Measurements from ENCODE around the gene PROM2. TPM values are rescaled to one million over a fixed set of nuclear protein-coding genes. Genes with fewer than 3 reads are reported as not detected.

The PROM2 gene
- total RNA-seq, 3 donors from 2014 or later, result 24.4 to 44.0 (median 35.8) TPM

DNA sequence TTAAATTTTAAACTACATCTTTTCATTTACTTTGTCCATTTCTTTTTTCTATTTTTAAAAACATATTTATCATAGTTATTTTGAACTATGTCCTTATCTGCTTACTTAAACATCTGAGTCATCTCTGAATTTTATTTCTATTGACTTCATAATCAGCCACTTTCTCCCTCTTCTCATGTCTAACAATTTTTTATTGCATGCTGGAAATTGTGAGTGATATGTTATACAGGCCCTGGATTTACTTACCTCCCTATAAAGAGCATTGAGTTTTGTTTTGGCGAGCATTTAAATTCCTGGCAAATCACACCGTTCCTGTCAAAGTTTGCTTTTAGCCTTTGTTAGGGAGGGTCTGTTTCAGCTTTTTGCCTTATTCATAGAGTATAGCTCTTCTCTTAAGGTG is 62.2 kb downstream of the PROM2 start:
- DNase-seq (no peak), ATAC-seq (no peak)
- no peaks in the 10 kb centered on the region for H3K9me3 ChIP-seq
- H3K4me3 ChIP-seq, result no peak overlapping the region
- intact Hi-C loops (cut with DNase I, micrococcal nuclease), result no loop called here
- H3K36me3 ChIP-seq (ENCODE audit: low read depth), result no peaks in the 10 kb centered on the region
- TF ChIP-seq, protein P1, sequence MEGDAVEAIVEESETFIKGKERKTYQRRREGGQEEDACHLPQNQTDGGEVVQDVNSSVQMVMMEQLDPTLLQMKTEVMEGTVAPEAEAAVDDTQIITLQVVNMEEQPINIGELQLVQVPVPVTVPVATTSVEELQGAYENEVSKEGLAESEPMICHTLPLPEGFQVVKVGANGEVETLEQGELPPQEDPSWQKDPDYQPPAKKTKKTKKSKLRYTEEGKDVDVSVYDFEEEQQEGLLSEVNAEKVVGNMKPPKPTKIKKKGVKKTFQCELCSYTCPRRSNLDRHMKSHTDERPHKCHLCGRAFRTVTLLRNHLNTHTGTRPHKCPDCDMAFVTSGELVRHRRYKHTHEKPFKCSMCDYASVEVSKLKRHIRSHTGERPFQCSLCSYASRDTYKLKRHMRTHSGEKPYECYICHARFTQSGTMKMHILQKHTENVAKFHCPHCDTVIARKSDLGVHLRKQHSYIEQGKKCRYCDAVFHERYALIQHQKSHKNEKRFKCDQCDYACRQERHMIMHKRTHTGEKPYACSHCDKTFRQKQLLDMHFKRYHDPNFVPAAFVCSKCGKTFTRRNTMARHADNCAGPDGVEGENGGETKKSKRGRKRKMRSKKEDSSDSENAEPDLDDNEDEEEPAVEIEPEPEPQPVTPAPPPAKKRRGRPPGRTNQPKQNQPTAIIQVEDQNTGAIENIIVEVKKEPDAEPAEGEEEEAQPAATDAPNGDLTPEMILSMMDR (IDR thresholded peaks at IDR 0.05), result no peak
- H3K4me1 ChIP-seq (ENCODE audit: low read depth), result no peaks in the 10 kb centered on the region

DNA sequence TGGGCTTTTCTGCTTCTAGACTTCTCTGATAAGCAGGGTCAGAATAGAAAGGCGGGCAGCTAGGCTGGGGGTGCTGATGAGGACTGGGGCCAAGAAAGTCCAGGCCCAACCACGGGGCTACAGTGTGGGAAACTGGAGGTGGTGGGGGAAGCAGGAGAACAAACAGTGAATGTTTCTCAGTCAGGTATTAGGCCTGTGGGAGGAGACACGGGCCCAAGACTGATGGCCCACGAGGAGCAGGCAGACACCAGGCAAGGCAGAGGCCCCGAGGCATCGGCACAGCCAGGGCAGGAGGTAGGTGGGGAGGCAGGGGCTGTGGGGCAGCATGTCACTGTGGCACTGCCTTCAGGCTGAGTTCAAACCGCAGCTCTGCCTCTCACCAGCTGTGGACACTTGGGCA is 63.6 kb downstream of the PROM2 start:
- no peaks in the 10 kb centered on the region for H3K36me3 ChIP-seq (ENCODE audit: low read depth)

More for the DNA sequence above, 63.6 kb downstream of the PROM2 start:
- H3K4me3 ChIP-seq, result no peak overlapping the region
- intact Hi-C loops (cut with DNase I, micrococcal nuclease), result no loop called here
- ATAC-seq (no peak), DNase-seq (peak in 2 of 3 donors; percentile 2 to 19)
- no peaks in the 10 kb centered on the region for H3K4me1 ChIP-seq (ENCODE audit: low read depth)
- TF ChIP-seq, protein P1 (IDR thresholded peaks at IDR 0.05), result no peak
- H3K9me3 ChIP-seq, result no peaks in the 10 kb centered on the region

Other genes with a start within 250 kb of the PROM2 start
- 10 to 100 TPM in 1 of 3 donors, 1 to 10 TPM in 2; 1.4 to 28.8 (median 2.8) TPM for gene MAL, start 248.7 kb upstream of the PROM2 start, total RNA-seq
- 10 to 100 TPM; 65.1 to 69.6 (median 68.6) TPM for gene MRPS5, start 152.6 kb upstream of the PROM2 start, total RNA-seq
- 10 to 100 TPM; 12.3 to 28.0 (median 14.8) TPM for gene ZNF514, start 114.6 kb upstream of the PROM2 start, total RNA-seq
- 1 to 10 TPM; 2.5 to 7.0 (median 2.9) TPM for gene ZNF2, start 108.6 kb upstream of the PROM2 start, total RNA-seq
- gene ZNF892, start 66.9 kb upstream of the PROM2 start, total RNA-seq, result 1 to 10 TPM; 1.5 to 5.6 (median 1.7) TPM
- gene KCNIP3, start 22.9 kb downstream of the PROM2 start, total RNA-seq, result 10 to 100 TPM in 1 of 3 donors, 1 to 10 TPM in 2; 3.0 to 12.5 (median 4.1) TPM
- gene FAHD2A, start 128.3 kb downstream of the PROM2 start, total RNA-seq, result 10 to 100 TPM; 30.3 to 37.6 (median 34.3) TPM
- not detected for gene TRIM43B, start 210.3 kb downstream of the PROM2 start, total RNA-seq

Measured in mucosa of descending colon (tissue), 3 donors.